ENCODE results near the gene KNDC1. TPM values are rescaled to one million over a fixed set of nuclear protein-coding genes. Genes with fewer than 3 reads are reported as not detected.

The KNDC1 gene
- total RNA-seq, 1 experiment from 2014 or later: 1.2 TPM

GRCh38 chr10:133209641-133210040, 49.6 kb downstream of the KNDC1 start:
- no peaks in the 10 kb centered on the region for H3K36me3 Mint-ChIP-seq (ENCODE audit: insufficient read depth, unreplicated experiment)
- H3K27ac Mint-ChIP-seq (ENCODE audit: unreplicated experiment): no peak overlapping the region
- CTCF ChIA-PET: no interaction called here
- no peaks in the 10 kb centered on the region for H3K4me1 Mint-ChIP-seq (ENCODE audit: low read depth, unreplicated experiment)
- TF ChIP-seq CTCF (IDR thresholded peaks at IDR 0.05; ENCODE audit: unreplicated experiment): no peak
- H3K27me3 Mint-ChIP-seq (ENCODE audit: unreplicated experiment): no peaks in the 10 kb centered on the region
- intact Hi-C loops (cut with micrococcal nuclease; ENCODE audit: unreplicated experiment): no loop called here
- no peak overlapping the region for H3K4me3 Mint-ChIP-seq (ENCODE audit: low read depth, unreplicated experiment)
- no TSS peak for BruUV-seq (replicated peaks)
- no peaks in the 10 kb centered on the region for H3K9me3 Mint-ChIP-seq (ENCODE audit: low read depth, unreplicated experiment)
- no peak for DNase-seq

GRCh38 chr10:133210398-133211140, 50.5 kb downstream of the KNDC1 start:
- BruUV-seq (replicated peaks): no TSS peak
- no peaks in the 10 kb centered on the region for H3K9me3 Mint-ChIP-seq (ENCODE audit: low read depth, unreplicated experiment)
- no peak for TF ChIP-seq CTCF (IDR thresholded peaks at IDR 0.05; ENCODE audit: unreplicated experiment)
- H3K36me3 Mint-ChIP-seq (ENCODE audit: insufficient read depth, unreplicated experiment): no peaks in the 10 kb centered on the region
- no peak for DNase-seq
- intact Hi-C loops (cut with micrococcal nuclease; ENCODE audit: unreplicated experiment): no loop called here
- H3K4me3 Mint-ChIP-seq (ENCODE audit: low read depth, unreplicated experiment): no peak overlapping the region
- no peaks in the 10 kb centered on the region for H3K27me3 Mint-ChIP-seq (ENCODE audit: unreplicated experiment)
- H3K4me1 Mint-ChIP-seq (ENCODE audit: low read depth, unreplicated experiment): no peaks in the 10 kb centered on the region
- CTCF ChIA-PET: no interaction called here
- H3K27ac Mint-ChIP-seq (ENCODE audit: unreplicated experiment): no peak overlapping the region

- Mint-ChIP-seq H3K9me3 (ENCODE audit: low read depth, unreplicated experiment) (no peaks in the 10 kb centered on the region), H3K27ac (ENCODE audit: unreplicated experiment) (no peak overlapping the region), H3K27me3 (ENCODE audit: unreplicated experiment) (no peaks in the 10 kb centered on the region), H3K4me1 (ENCODE audit: low read depth, unreplicated experiment) (no peaks in the 10 kb centered on the region), H3K4me3 (ENCODE audit: low read depth, unreplicated experiment) (no peak overlapping the region), H3K36me3 (ENCODE audit: insufficient read depth, unreplicated experiment) (no peaks in the 10 kb centered on the region)
- TF ChIP-seq CTCF (IDR thresholded peaks at IDR 0.05; ENCODE audit: unreplicated experiment): no peak
- DNase-seq: no peak
- CTCF ChIA-PET: no interaction called here
- intact Hi-C loops (cut with micrococcal nuclease; ENCODE audit: unreplicated experiment): no loop called here
- BruUV-seq (replicated peaks): no TSS peak
Measured at GRCh38 chr10:133211141-133211830, 51.3 kb downstream of the KNDC1 start.

GRCh38 chr10:133211959-133212852, 52.2 kb downstream of the KNDC1 start:
- TF ChIP-seq CTCF (IDR thresholded peaks at IDR 0.05; ENCODE audit: unreplicated experiment): no peak
- Mint-ChIP-seq H3K9me3 (ENCODE audit: low read depth, unreplicated experiment) (no peaks in the 10 kb centered on the region), H3K4me1 (ENCODE audit: low read depth, unreplicated experiment) (no peaks in the 10 kb centered on the region), H3K27ac (ENCODE audit: unreplicated experiment) (no peak overlapping the region), H3K27me3 (ENCODE audit: unreplicated experiment) (no peaks in the 10 kb centered on the region), H3K36me3 (ENCODE audit: insufficient read depth, unreplicated experiment) (no peaks in the 10 kb centered on the region), H3K4me3 (ENCODE audit: low read depth, unreplicated experiment) (no peak overlapping the region)
- DNase-seq: no peak
- CTCF ChIA-PET: no interaction called here
- no TSS peak for BruUV-seq (replicated peaks)
- intact Hi-C loops (cut with micrococcal nuclease; ENCODE audit: unreplicated experiment): no loop called here

All from Calu3 (cell line).